GM18873 (cell line): Measurements from ENCODE around the gene CD1B.
"Not testable (repeated sequence)": the region's sequence is repeated elsewhere in the genome, so short reads cannot be mapped to it uniquely, and the experiment has no call there.

Experiments used
- ATAC-seq: cut with Tn5 transposase; IDR thresholded peaks from one replicate; pipeline ENCODE4 v1.9.1; 2021; ENCODE audit warnings: mild to moderate bottlenecking, moderate library complexity, moderate number of reproducible peaks; ENCODE audit not compliant: unreplicated experiment, low FRiP score

CD1B gene

DNA sequence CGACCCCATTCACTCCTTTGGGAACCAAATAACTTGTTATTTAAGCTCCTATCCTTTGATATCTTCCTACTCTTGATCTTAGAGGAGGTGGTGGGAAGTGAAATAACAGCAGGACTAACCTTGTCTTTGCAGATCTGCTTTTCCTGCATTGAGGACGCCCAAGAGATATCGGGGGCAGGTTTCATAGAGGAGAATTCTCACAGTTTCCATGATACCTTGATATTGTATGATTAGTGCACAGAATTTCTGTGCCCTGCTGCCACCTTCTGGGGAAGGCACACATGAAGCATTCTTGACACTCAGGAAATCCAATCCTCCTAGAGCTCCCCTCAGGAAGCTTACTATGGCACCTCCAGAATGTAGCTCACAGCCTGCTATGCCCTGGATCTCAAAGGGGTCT, 1.6 kb downstream of the CD1B start:
- ATAC-seq: no peak

- ATAC-seq: no peak
These were observed 2.0 kb downstream of the CD1B start for GRCh38 chr1:158329300-158329699.

DNA sequence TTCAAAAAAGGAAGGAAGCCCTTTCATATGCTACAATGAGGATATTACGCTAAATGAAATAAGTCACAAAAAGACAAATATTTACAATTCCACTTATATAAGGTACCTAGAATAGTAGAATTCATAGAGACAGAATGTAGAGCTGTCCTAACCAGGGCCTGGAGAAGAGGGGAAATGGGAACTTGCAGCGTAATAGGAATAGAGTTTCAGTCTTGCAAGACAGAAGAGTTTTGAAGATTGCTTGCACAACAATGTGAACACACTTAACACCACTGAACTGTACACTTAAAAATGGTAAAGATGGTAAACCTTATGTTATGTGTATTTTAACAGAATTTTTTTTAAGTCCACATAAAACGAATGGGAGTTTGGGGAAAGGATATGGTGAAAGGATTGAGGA, 2.9 kb downstream of the CD1B start:
- no peak for ATAC-seq

GRCh38 chr1:158327481-158327880, 3.9 kb downstream of the CD1B start:
- no peak for ATAC-seq

GRCh38 chr1:158324395-158324794, 6.9 kb downstream of the CD1B start:
- ATAC-seq: no peak

DNA sequence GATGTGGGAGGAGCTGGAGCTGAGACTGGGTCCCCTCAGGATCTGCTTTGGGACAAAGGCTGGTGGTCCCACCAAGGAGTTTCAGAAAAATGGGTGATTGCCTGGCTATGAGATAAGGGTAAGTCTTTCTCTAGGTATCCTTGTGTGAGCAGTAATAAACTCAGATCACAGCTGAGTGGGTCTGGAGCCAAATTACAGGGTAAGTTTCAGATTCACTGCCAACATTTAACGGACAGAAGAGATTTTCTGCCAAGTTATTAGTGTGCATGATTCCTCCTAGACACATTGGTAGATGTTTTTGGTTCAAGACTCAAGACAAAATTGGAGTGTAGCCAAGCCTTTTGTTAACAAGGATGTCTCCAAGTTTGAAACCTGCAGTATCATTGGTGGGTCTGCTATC, 7.5 kb downstream of the CD1B start:
- no peak for ATAC-seq

- ATAC-seq: no peak
These were observed 20.3 kb downstream of the CD1B start for GRCh38 chr1:158311066-158311465.

- ATAC-seq: no peak
These were observed 20.7 kb downstream of the CD1B start for GRCh38 chr1:158310623-158311022.

- no peak for ATAC-seq
These were observed 35.5 kb downstream of the CD1B start for GRCh38 chr1:158295791-158296190.

DNA sequence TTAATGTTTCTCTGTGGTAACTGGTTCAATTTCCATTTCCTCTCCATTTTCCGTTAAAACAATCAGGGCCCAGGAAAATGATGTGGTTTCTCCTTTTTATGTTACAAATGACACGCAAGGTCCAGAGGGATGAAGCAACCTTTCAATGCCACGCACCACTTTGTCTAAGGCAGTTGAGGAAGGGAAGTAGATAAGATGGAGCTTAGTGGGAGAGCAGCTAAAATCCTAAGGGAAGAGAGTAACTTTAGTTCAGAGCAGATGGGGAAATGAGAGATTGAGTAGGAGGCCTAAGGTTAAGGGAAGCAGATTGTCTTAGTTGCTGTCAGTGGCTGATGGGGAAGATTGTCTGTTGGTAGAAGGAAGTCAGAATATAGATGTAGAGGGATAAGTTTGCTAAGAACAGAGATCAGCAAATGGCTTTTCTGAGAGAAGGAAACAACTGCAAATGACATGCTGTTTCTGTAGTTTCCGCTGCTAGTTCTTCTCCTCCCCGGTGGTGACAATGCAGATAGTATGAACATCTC, 40.9 kb downstream of the CD1B start:
- no peak for ATAC-seq

DNA sequence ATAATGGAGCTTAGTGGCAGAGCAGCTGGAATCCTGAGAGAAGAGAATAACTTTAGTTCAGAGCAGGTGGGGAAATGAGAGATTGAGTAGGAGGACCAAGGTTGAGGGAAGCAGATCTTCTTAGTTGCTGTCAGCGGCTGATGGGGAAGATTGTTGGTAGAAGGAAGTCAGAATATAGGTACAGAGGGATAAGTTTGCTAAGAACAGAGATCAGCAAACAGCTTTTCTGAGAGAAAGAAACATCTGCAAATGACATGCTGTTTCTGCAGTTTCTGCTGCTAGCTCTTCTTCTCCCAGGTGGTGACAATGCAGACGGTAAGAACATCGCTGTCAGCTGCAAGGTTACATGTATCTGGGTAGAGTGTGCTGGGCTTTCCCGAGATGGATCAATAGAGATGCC, 41.5 kb downstream of the CD1B start, which contains the start of gene CD1C:
TSS of gene CD1C (plus strand) at position 113 of the 400 bp plus-strand sequence. CDS start at position 255, 142 bp downstream.
- ATAC-seq: no peak

- no peak for ATAC-seq
These were observed 44.4 kb downstream of the CD1B start for GRCh38 chr1:158286941-158287346.

GRCh38 chr1:158286487-158286886, 44.8 kb downstream of the CD1B start:
- ATAC-seq: no peak

- peak; percentile 68 for ATAC-seq
These were observed 45.5 kb downstream of the CD1B start for GRCh38 chr1:158285756-158286241.

GRCh38 chr1:158283965-158284364, 47.4 kb downstream of the CD1B start:
- ATAC-seq: peak; percentile 45

DNA sequence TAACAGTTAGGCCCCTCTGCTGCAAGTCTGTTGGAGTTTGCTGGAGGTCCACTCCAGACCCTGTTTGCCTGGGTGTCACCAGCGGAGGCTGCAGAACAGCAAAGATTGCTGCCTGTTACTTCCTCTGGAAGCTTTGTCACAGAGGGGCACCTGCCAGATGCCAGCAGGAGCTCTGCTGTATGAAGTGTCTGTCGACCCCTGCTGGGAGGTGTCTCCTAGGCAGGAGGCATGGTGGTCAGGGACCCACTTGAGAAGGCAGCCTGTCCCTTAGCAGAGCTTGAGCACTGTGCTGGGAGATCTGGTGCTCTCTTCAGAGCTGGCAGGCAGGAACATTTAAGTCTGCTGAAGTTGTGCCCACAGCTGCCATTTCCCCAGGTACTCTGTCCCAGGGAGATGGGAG, 48.9 kb downstream of the CD1B start:
- ATAC-seq: not testable (repeated sequence)
